ENCODE data around the gene ZNF775.

Gene ZNF775

GRCh38 chr7:150412518-150413488 is 33.7 kb downstream of the ZNF775 start:
- DNase-seq: peak; percentile 16 to 65 (median 52)

DNA sequence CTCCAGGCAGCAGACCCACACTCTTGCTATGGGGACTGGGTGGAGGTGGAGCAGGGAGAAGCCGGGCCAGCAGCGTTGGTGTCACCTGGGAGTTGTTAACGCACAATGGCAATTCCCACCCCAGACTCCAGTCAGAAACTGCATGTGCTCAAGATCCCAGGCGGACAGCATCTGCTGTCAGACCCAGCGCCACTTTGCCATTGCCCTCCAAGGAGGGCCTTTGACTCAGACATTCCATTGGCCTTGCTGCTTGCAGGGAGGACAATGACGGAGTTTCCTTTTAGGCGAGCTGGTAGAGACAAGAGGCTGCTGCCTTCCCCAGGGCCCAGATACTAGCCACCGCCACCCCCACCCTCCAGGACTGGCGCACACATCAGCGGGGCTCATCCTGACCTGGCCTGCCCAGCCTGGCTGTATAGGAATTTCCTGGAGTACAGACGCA is 34.5 kb downstream of the ZNF775 start:
- DNase-seq: no peak

DNA sequence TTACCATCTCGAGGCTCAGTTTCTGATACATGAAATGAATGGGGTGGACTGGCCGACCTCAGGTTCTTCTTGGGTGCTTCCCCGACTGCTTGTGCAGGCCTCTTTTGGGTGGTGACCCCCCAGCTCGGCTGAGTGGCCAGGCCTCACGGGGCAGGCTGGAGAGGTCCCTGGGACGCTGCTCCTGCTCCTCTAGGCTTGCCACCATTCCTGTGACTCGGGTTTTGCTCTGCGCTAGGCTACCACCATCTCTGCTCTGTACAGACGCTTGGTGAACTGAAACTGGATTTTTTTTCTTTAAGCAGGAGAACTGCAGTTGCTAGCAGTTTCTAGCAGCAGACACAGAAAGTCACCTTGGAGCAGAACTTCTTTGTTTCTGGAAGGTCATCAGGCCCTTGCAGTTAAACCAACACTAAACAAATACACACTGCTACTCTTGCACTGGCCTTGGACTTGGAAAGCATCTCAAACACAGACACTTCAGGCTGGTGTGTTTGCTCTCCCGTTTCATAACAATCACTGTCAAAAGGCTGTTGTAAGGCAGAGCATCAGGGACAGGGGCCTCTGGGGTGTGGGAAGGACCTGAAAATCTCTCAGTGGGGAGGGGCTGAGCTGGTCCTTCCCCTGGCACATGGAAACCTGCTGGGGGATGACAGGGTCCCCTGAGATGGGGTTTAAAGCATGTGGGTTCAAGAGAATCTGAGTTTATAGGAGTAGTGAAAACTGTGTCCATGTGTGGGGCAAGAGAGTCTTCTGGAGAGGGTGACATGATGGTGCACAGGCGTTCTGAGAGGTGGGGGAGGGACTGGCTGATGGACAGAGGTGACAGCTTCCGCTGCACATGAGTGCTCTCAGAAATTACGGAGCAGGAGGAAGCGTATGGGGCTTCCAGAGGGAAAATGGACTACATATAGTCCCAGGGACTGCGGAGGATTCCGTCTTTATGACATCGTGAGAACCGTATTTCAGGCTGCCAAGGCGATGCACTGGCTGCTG is 36.3 kb downstream of the ZNF775 start:
- DNase-seq: no peak

DNA sequence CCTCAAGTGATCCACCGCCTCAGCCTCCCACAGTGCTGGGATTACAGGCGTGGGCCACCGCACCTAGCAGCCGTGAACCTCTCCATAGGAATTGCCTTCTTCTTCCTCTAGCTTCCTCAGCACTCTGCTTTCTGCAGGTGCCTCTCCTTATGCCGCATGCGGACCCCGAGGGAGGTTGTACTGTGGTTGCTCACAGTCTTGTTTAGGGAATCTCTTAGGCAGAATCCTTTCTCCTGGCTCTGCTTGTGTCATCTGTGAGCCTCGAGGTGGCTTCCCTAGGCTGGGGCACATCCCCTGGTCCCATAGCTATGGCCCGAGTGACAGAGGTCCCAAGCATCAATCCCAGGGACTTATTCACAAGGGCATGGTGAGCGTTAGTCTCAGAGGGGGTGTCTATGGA is 38.1 kb downstream of the ZNF775 start:
- DNase-seq: no peak

- no peak for DNase-seq
Observed at GRCh38 chr7:150417863-150418262, 38.7 kb downstream of the ZNF775 start.

DNA sequence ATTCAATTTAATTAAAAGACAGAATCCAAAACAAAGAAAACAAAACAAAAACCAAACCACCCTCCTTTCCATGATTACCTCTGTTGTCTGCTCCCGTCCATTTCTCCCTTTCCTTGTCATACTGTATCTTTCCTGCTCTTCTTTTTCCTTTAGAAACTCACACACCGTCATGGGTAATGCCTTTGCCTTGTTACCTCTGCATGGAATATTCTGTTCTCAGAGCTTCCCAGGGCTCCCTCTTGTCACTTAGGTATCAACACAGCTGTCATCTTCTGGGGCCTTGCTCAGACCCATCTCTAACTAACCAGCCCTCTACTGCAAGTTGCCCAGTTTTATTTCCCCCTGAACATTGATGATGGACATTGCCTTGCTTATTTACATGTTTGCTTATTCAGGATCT is 41.1 kb downstream of the ZNF775 start:
- no peak for DNase-seq

DNA sequence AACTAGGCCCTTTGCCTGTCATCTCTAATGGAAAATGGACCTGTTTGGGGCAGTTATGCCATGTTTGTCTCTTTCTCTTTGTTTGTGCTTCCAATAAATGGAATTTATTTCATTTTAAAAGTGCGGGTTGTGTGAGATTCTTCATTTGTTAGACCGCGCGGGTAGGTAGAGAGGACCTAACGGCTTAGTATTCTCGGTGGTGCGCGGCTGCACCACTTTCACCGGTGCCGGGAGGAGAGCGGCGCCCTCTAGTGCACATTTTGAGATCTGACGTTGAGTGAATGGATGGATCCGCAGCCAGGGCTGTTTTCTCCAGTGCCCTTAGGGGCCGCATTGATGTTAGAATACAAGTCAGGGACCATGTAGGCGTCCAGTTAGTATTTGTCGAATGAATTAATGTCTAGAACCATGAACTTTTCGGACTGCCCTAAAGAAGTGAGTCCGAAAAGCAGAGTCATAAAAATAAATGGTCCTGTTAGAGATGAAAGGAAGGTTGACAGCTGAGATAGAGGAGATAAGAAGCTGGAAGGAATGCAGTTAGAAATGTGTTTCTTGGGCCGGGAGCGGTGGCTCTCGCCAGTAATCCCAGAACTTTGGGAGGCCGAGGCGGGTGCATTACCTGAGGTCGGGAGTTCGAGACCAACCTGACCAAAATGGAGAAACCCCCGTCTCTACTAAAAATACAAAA is 42.0 kb downstream of the ZNF775 start:
- peak; percentile 81 to 91 (median 88) for DNase-seq

GRCh38 chr7:150421831-150422230 is 42.7 kb downstream of the ZNF775 start:
- no peak for DNase-seq

DNA sequence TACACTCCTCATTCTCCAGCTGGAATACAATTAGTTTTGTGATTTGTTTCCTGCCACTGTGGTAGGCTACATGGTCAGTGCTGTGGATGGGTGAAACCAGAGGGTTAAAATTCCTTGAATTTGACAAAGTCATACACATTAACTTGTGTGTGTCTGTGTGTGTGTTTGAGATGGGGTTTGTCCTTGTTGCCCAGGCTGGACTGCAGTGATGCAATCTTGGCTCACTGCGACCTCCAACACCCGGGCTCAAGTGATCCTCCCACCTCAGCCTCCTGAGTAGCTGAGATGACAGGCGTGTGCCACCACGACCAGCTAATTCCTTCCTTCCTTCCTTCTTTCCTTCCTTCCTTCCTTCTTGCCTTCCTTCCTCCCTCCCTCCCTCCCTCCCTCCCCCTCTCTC is 46.5 kb downstream of the ZNF775 start:
- DNase-seq: no peak

GRCh38 chr7:150428671-150429451 is 49.7 kb downstream of the ZNF775 start:
- peak; percentile 85 to 92 (median 88) for DNase-seq

GRCh38 chr7:150429699-150430098 is 50.6 kb downstream of the ZNF775 start:
- no peak for DNase-seq

DNA sequence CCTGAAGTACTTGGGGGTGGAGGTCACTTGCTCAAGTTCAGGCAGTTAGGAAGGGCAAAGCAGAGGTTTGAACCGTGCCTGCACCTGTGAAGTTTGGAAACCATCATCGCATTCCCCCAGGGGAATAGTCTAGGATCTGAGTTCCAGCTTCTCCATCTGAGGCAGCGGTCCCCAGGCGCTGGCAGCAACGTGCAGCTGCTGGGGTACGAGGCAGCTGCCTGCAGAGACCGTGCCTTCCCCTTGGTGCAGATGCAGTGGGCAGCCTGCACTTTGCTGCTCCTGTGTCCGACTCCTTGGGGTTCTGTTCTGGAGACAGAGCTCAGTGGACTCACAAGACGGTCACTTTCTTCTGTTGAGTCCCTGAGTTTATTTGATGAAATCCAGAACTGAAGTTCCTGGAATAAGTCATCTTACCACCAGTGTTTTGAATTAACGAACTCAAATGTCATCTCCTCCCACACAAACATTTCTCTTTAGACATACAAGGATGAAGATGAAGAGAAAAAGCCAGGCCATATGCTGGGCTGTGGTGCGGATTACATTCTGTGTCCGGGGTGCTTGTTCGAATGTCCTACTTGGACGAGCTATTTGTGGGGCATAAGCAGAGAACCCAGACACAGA is 51.4 kb downstream of the ZNF775 start:
- no peak for DNase-seq

DNA sequence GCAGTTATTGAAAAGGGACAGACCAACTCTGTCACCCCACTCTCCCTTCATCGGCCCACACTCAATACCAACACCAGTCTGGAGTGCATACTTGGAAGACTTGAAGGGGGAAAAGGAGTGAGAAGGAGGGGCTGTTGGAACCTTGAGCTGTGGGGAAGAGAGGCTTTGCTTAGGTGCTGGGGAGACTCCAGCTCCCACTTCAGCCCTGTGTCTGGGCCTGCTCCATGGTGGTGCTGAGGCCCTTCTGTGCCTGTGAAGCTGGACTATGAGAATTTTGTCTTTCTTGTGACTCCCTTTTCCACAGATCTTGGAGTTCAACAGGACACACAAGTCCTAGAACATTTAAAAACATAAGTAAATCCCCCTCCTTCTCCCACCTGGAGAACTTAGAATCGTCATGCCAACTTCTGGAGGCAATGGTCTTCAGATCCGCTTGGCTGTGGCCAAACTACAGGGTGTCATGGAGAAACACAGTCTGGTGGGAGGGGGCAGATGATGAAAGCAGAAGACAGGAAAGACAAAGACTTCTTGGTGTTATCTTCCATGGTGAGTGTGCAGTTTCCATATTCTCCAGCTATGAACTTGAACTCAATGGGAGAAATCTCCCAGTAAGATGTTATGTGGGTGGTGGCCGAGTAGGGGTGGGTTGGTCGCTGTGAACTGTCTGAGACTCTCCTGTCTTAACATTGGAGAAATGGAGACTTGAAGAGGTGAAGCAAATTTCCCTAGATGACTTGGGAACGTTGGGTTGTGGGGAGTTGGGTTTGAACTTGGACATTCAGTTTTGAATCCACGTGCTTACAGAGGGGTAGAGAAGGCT is 52.9 kb downstream of the ZNF775 start:
- no peak for DNase-seq

- peak; percentile 84 to 91 (median 86) for DNase-seq
Observed at GRCh38 chr7:150432915-150433892, 54.1 kb downstream of the ZNF775 start.

GRCh38 chr7:150434240-150434639 is 55.1 kb downstream of the ZNF775 start:
- DNase-seq: peak in 2 of 4 experiments; percentile 23 to 33

DNA sequence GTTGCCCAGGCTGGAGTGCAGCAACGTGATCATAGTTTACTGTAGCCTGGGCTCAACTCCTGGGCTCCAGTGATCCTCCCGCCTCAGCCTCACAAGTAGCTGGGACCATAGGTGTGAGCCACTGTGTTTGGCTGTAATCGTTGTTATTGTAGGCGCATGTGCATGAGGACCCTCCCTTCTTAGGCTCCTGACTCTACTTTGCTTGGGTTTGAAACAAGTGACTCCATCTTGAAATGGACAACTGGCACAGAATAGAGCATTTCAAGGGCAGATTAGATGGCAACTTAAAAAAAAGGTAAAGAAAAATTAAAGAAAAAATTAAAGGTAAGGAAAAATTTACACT is 55.9 kb downstream of the ZNF775 start:
- DNase-seq: peak in 1 of 4 experiments; percentile 31

DNA sequence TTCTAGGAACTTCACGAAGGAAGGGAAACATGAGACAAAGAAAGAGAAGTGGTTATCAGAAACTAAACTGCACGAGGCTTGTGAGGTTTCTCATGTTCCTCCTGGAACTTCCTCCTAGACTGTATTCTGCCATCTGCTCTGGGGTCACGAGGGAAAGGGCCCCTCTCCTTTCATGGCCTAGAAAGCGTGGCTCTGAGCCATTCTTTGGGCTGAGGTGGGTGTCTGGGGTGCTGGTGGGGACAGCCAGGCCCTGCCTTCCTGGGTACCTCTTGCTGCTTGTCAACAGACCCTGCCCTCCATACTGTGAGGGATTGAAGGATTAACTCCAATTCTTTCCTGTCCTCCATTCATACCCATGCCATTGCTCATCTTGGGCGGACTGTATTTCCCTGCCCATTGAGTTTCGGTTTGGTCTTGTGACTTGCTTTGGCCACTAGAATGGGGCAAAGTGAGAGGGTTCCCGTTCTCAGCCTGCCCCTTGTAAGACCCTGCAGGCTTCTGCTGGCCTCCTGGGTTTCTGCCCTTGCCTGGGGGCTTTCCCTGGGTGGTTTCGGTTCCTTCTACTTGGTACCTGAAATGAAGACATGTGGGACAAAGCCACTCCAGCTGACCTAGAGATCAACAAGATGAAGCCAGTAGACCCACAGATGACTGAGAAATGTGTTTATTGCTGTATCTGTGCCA is 56.4 kb downstream of the ZNF775 start:
- DNase-seq: peak; percentile 80 to 91 (median 88)

- DNase-seq: peak in 2 of 4 experiments; percentile 70 to 75
Observed at GRCh38 chr7:150439967-150440366, 60.8 kb downstream of the ZNF775 start.

Data from suppressor macrophage (primary cell).